GM12878 (cell line): Measurements from ENCODE around the gene KCNJ12. TPM values are rescaled to one million over a fixed set of nuclear protein-coding genes. Genes with fewer than 3 reads are reported as not detected.

ENCODE experiments used
- ATAC-seq: fragments of 200-7000 bp; cut with Tn5 transposase; 3 replicates; pipeline ENCODE4 v1.9.1; 2020; ENCODE audit warnings: mild to moderate bottlenecking, moderate library complexity
- BruUV-seq: library from RNA; stranded (reverse); fragments of 400-500 nt; replicated peaks from 2 replicates; lab custom pipeline; 2021; lab: Mats Ljungman, UMichigan
- CTCF ChIA-PET: fragments of 300-600 bp; sonication (Branson Sonifier 250); formaldehyde crosslinking; extraction: SDS; loops from one replicate; lab custom pipeline; 2021; ENCODE audit warnings: inconsistent platforms; lab: Yijun Ruan, JAX
- POLR2A ChIA-PET: fragments of 350-600 bp; formaldehyde crosslinking; extraction: SDS; loops from one replicate; lab custom pipeline; 2021; ENCODE audit warnings: inconsistent platforms; lab: Charles Lee
- RAD21 ChIA-PET: fragments of 300-600 bp; sonication (Branson Sonifier 250); formaldehyde crosslinking; loops from one replicate; lab custom pipeline; 2023; ENCODE audit warnings: antibody characterized with exemption; ENCODE audit not compliant: unreplicated experiment; lab: Charles Lee
- SMC1A ChIA-PET: fragments of 300-600 bp; sonication (Branson Sonifier 250); formaldehyde crosslinking; loops from one replicate; lab custom pipeline; 2023; ENCODE audit not compliant: unreplicated experiment, uncharacterized antibody; lab: Charles Lee
- DNase-seq: peaks from one replicate; pipeline ENCODE4 v3.0.0-alpha.2; 2011; ENCODE audit warnings: low read depth, low spot score
- FAIRE-seq: peaks from 3 replicates; lab custom pipeline; 2011; peaks lifted over from hg19 to GRCh38; lab: Jason Lieb, UNC
- H2AFZ ChIP-seq: 2 replicates; pipeline ENCODE4 v1.6.0; 2011; ENCODE audit warnings: low read depth, low read length, control low read depth; ENCODE audit not compliant: control insufficient read depth
- H3K27ac ChIP-seq: 2 replicates; pipeline ENCODE4 v1.5.1; 2011; ENCODE audit warnings: control low read depth; ENCODE audit not compliant: control insufficient read depth, insufficient read depth
- H3K27me3 ChIP-seq, 2 experiments: replicated peaks in 1 of 2; 2 replicates each; pipeline versions ENCODE4 v1.6.0 to v1.6.1; 2011; ENCODE audit warnings: low read length in 1 of 2; ENCODE audit not compliant: control insufficient read depth in 2 of 2, insufficient read depth in 2 of 2
- H3K36me3 ChIP-seq, 2 experiments: 2 replicates each; pipeline ENCODE4 v1.5.1; 2011; ENCODE audit warnings: low read length in 1 of 2; ENCODE audit not compliant: control insufficient read depth in 2 of 2, insufficient read depth in 2 of 2
- H3K4me1 ChIP-seq: 2 replicates; pipeline ENCODE4 v1.6.1; 2011; ENCODE audit warnings: mild to moderate bottlenecking, low read length, moderate library complexity, mixed read lengths; ENCODE audit not compliant: control insufficient read depth, insufficient read depth
- H3K4me2 ChIP-seq: 2 replicates; pipeline ENCODE4 v1.6.0; 2011; ENCODE audit warnings: control low read depth; ENCODE audit not compliant: control insufficient read depth, insufficient read depth
- H3K4me3 ChIP-seq: fragments of 200-600 bp; sonication (generic); 2 replicates; pipeline ENCODE4 v1.5.1; 2016
- H3K79me2 ChIP-seq: 2 replicates; pipeline ENCODE4 v1.6.0; 2011; ENCODE audit warnings: low read length; ENCODE audit not compliant: control insufficient read depth, insufficient read depth
- H3K9ac ChIP-seq: 2 replicates; pipeline ENCODE4 v1.8.0; 2011; ENCODE audit warnings: low read length, control low read depth, mixed read lengths; ENCODE audit not compliant: control insufficient read depth, insufficient read depth
- H3K9me3 ChIP-seq: replicated peaks from 3 replicates; pipeline ENCODE4 v1.5.1; 2011; ENCODE audit warnings: mild to moderate bottlenecking, low read length; ENCODE audit not compliant: control insufficient read depth, insufficient read depth
- H4K20me1 ChIP-seq: 2 replicates; pipeline ENCODE4 v1.6.0; 2011; ENCODE audit not compliant: control insufficient read depth, insufficient read depth
- CEBPZ ChIP-seq: fragments of 150-350 bp; IDR thresholded peaks from 2 replicates; pipeline ENCODE4 v1.6.1; 2016; ENCODE audit warnings: low read depth, low read length
- CHD4 ChIP-seq: fragments of 200-600 bp; sonication (generic); IDR thresholded peaks from 2 replicates; pipeline ENCODE4 v1.6.1; 2016; ENCODE audit warnings: mild to moderate bottlenecking
- DPF2 ChIP-seq: fragments of 450-650 bp; IDR thresholded peaks from 2 replicates; pipeline ENCODE4 v1.6.1; 2017; ENCODE audit warnings: mild to moderate bottlenecking
- GABPA ChIP-seq: IDR thresholded peaks from 2 replicates; pipeline ENCODE4 v1.6.1; 2014; ENCODE audit warnings: antibody characterized with exemption, low read depth, mild to moderate bottlenecking, inconsistent platforms
- IKZF1 ChIP-seq: fragments of 450-650 bp; conservative IDR thresholded peaks from 2 replicates; pipeline ENCODE4 v1.6.1; 2017; ENCODE audit warnings: antibody characterized with exemption, mild to moderate bottlenecking
- POU2F2 ChIP-seq: IDR thresholded peaks from 3 replicates; pipeline ENCODE4 v1.6.1; 2011; ENCODE audit warnings: low read depth, mild to moderate bottlenecking, low read length, borderline replicate concordance
- TCF7 ChIP-seq: IDR thresholded peaks from 2 replicates; pipeline ENCODE4 v1.6.1; 2014; ENCODE audit warnings: antibody characterized with exemption, borderline replicate concordance
- WGBS: methylation state at CpG from one replicate; pipeline ENCODE4 v1.1.6; 2016; ENCODE audit warnings: low lambda C conversion rate; ENCODE audit not compliant: insufficient replicate concordance, insufficient coverage; ENCODE audit errors: missing lambda C conversion rate; 5-methylcytosine and 5-hydroxymethylcytosine counted together
- in situ Hi-C: fragments of 300-500 bp; cut with MboI; formaldehyde crosslinking; loops from 9 replicates; pipeline ENCODE4 v1.14.3; 2018; ENCODE audit warnings: mixed read lengths
- intact Hi-C: fragments of 100-400 bp; cut with micrococcal nuclease; formaldehyde crosslinking; loops from one replicate; pipeline ENCODE4 v1.14.2; 2022; ENCODE audit not compliant: unreplicated experiment
- polyA plus RNA-seq, 11 experiments: library from polyadenylated mRNA; depleted of rRNA in 4 of 11; unstranded in 6 of 11; stranded (reverse) in 5 of 11; fragments of >200 nt; fragmentation: Nextera tagmentation in 4 of 11; fragmentation: Illumina TruSeq in 1 of 11; extraction: Ambion mirVana in 4 of 11; extraction: Trizol in 1 of 11; gene quantifications; 1 replicate in 1 of 11; 2 replicates in 10 of 11; pipeline versions ENCODE4 v1.2.1 to v1.2.3, GENCODE V29; 2011 to 2016; ENCODE audit warnings: inconsistent platforms in 2 of 11, missing spikeins in 2 of 11, low read depth in 1 of 11
- total RNA-seq, 4 experiments: library from RNA; depleted of rRNA in 3 of 4; stranded (reverse); fragments of >200 nt in 3 of 4; fragmentation: Illumina TruSeq in 1 of 4; extraction: Trizol in 1 of 4; gene quantifications; 2 replicates each; pipeline versions ENCODE4 v1.2.1 to v1.2.3, GENCODE V29; 2013 to 2021

The KCNJ12 gene
- total and polyA plus RNA-seq, 10 of the 15 experiments (the other 5 are each of a cell fraction or from before 2014, with no cell fraction given) = 0.04 to 0.21 (median 0.09) TPM; not detected in 3

- TF ChIP-seq CEBPZ (no peak), GABPA (no peak), TCF7 (no peak), CHD4 (no peak)
Measured at GRCh38 chr17:21388944-21389343, 12.8 kb downstream of the KCNJ12 start (continued).

- no peak overlapping the region for H3K27ac ChIP-seq
- TF ChIP-seq POU2F2 (no peak), DPF2 (0 out of 2 replicates have a peak, but pooled peaks have one; percentile 19), IKZF1 (peak; percentile 49; the same call in 1 of the 2 replicates)
- H3K4me2 ChIP-seq = no peak overlapping the region
- no peaks in the 10 kb centered on the region for H3K79me2 ChIP-seq
- WGBS = 0% methylated on average over 7 of the region's 7 CpGs
- H2AFZ ChIP-seq = no peak overlapping the region
- H3K36me3 ChIP-seq = no peaks in the 10 kb centered on the region
- no peak for FAIRE-seq
- no peaks in the 10 kb centered on the region; a peak in 1 of 4 replicates for H3K27me3 ChIP-seq
- no TSS peak for BruUV-seq
- no peak for ATAC-seq
- H3K4me1 ChIP-seq = no peaks in the 10 kb centered on the region
- H3K9me3 ChIP-seq = no peaks in the 10 kb centered on the region
- SMC1A ChIA-PET = no interaction called here
- no peak overlapping the region for H3K9ac ChIP-seq
- POLR2A ChIA-PET = no interaction called here
- intact Hi-C loops (no loop called here), in situ Hi-C loops (no loop called here)
- no peak overlapping the region for H3K4me3 ChIP-seq
- RAD21 ChIA-PET = interaction anchor here (0.6 kb wide), 1 partner anchor 68 kb away, joined by 3 read pairs; no protein-coding TSS in a partner anchor
- CTCF ChIA-PET = no interaction called here
- DNase-seq = no peak
- H4K20me1 ChIP-seq = no peaks in the 10 kb centered on the region
Measured at GRCh38 chr17:21389394-21389793, 13.2 kb downstream of the KCNJ12 start.
